Astrocyte of the cerebellum (primary cell): ENCODE results near the gene NLGN1.

Experiments used
- DNase-seq: peaks from one replicate; pipeline ENCODE4 v3.0.0-alpha.2; 2011; ENCODE audit warnings: low read depth
- H3K4me3 ChIP-seq: 2 replicates; pipeline ENCODE4 v1.5.1; 2011; ENCODE audit warnings: mild to moderate bottlenecking, low read depth, low read length, moderate library complexity
- CTCF ChIP-seq: IDR thresholded peaks from 2 replicates; pipeline ENCODE4 v1.5.1; 2012; ENCODE audit warnings: low read length, low read depth, moderate library complexity, mild to moderate bottlenecking; ENCODE audit errors: missing control alignments
- in situ Hi-C: cut with HindIII; loops from 2 replicates; pipeline ENCODE4 v1.10.0; 2017; ENCODE audit warnings: low sequenced_read_pairs

NLGN1 gene

GRCh38 chr3:173770796-173771573, 373.4 kb downstream of the NLGN1 start:
- DNase-seq = no peak
- in situ Hi-C loops = no loop called here
- no peak for TF ChIP-seq CTCF

GRCh38 chr3:173773800-173774199, 376.3 kb downstream of the NLGN1 start:
- no peak for TF ChIP-seq CTCF
- no peak for DNase-seq
- in situ Hi-C loops = no loop called here
- H3K4me3 ChIP-seq = no peak overlapping the region

More at GRCh38 chr3:173770796-173771573, 373.4 kb downstream of the NLGN1 start:
- H3K4me3 ChIP-seq = no peak overlapping the region

GRCh38 chr3:173774294-173774693, 376.8 kb downstream of the NLGN1 start:
- H3K4me3 ChIP-seq = no peak overlapping the region
- no peak for TF ChIP-seq CTCF
- no peak for DNase-seq
- in situ Hi-C loops = no loop called here

DNA sequence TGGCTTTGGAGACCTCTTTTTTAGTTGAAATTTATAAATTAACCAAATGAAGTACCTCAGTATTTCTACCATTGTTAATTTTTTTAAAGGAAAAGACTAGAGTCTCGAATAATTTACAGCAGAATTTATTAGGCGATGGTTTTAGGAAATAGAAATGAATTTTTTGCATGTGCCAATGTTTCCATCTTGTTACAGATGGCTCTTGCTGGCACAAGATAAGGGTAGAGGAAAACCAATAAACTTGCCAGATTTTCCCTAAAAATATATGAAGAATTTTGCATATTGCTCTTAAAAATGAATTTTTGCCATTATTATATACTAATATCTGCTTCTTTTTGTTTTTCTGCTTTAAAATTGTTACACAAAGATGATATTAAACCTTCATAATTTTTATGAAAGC, 380.7 kb downstream of the NLGN1 start:
- no peak for DNase-seq
- in situ Hi-C loops = no loop called here
- TF ChIP-seq CTCF = no peak
- H3K4me3 ChIP-seq = no peak overlapping the region

DNA sequence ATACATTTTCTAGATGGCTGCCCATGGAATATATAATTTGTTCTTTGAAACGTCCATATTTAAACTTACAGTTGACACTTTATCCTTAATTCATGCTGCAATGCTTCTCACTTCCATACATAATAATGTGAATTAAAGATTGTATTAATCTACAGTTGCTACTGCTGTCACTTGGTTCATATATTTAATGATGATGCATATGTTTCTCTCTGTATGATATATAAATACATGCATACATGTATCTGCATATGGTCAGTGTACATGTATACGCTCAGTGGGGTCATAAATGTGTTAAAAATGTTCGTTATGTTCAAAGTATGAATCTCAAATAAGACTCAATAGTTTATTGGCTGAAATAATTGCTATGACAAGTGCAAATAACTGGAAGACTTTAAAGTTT, 382.5 kb downstream of the NLGN1 start:
- in situ Hi-C loops = no loop called here
- no peak for TF ChIP-seq CTCF
- DNase-seq = no peak
- H3K4me3 ChIP-seq = no peak overlapping the region

DNA sequence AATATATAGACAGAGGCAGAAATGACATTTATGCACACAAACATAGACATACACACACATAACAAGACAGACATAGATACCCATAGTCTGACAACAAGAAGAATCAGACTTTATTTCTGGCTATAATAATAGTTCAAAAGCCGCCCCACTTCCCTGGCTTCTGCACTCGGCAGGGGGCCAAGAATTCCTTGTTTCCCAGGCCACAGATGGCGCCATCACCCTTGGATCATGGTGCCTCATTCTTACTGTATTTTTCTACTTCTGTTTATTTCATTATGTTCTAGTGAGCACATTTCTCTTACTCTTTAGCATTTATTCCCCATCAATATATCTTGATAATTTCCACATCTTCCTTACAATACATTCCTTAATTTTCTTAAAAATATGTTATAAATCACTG, 387.5 kb downstream of the NLGN1 start:
- H3K4me3 ChIP-seq = no peak overlapping the region
- TF ChIP-seq CTCF = no peak
- no peak for DNase-seq
- in situ Hi-C loops = no loop called here
